Dedifferentiated amniotic fluid mesenchymal stem cell (primary cell): ENCODE data around the gene ADGB.

Experiments used
- DNase-seq: peaks from one replicate; pipeline ENCODE4 v3.0.0-alpha.2; 2016; ENCODE audit errors: extremely low spot score

ADGB gene

DNA sequence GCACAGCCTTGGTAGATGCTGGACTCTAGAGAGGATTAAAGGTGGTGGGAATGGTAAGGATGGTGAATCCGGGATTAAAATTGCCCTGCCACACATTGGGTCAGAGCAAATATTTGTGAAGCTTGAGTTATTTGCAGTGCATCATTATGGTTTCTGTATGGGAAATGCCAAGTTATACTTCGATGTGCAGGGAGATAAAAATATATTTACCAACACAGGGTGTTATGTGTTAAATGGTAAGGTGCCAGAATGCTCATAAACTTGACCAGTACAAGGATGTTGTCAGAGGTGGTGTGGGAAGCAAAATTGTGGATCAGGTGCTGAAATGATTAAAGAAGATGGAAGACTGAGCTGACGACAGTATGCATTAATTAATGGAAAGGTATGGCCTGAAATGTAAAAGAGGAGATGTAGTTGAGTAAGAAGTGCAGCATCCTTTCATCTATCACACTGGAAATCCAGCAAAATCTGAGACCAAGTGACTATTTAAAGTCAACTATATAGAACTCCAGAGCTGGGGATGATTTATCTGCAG lies 262.3 kb downstream of the ADGB start:
- DNase-seq: no peak

DNA sequence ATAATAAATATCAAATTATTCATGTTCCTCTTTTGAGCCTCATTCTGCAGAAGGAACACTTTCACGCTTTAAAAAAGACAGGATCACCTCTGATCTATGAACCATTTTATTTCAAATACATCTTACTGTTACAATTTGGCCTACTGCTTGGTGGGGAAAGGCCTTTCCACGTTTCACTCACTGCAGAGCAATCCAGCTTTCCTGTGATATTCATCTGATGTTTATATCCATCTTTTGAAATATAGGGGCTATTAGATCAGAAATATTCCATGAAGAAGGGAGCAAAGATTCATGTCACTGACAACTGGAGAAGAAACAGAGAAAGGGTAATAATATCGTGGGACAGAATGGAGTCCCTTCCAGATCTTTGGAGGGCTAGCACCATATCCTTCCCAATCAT lies 262.9 kb downstream of the ADGB start:
- DNase-seq: no peak

DNA sequence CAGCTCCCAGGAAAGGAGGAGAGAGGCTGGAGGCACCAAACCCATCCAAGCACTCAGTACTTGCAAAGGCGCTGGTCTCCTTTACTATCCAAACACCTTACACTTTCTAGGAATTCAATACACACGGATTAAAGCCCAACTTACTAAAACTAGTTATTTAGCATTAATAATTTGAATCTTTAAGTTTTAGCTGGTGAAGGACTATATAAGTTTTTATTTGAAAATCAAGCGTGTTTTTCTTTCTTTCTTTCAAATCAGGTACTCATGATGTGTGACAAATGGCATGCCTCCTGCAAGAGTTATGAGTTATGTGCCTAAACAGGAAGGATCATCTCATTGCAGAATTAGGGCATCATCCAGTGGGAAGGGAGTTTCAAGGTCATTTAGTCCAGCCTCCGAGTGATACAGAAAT lies 263.7 kb downstream of the ADGB start:
- DNase-seq: no peak

DNA sequence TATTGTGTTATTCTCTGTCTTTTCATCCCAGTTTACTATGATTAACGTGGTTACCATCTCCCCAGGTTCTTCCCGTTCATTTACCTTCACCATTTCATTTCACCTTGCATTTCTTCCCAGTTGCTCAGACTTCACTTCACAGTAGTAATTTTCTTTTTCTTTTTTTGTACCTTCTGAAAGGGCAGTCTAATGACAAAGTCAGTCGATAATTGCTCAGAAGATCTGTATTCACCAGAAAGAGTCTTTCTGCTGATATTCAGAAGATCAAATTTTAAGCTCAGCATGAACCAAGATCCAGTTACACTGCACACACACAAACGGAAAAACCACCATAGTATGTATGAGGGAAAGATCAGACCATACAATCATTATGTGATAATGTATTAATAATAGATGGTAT lies 265.5 kb downstream of the ADGB start:
- DNase-seq: no peak

DNA sequence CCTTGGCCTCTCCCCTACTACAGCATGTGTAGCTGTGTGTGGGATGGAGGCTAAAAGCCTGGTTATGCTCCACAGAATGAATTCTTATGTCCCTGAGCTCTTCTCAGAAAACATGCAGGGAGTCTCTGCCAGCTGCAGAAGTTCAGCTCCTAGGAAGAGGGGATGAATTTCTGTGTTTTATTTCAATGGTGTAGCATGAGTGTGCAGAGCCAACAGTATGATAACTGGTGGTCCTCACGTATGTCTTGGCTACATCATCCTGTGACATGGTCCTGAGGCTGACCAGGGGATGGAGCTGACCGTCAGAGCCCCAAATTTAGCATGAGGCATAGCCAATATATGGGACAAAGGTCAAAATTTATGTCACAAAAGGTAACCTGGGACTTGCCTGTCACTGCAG lies 266.1 kb downstream of the ADGB start:
- no peak for DNase-seq
